NCI-H345 treated with DMSO at 0.1 percent for 48 hours (cell line): ENCODE data around the gene CERK.
A peak's percentile ranks its signal among the peaks of the same experiment; 100 is the strongest.

ENCODE experiments used
- DNase-seq: peaks from one replicate; lab custom pipeline; 2025; ENCODE audit not compliant: unreplicated experiment; lab: John Stamatoyannopoulos, UW

Gene CERK

GRCh38 chr22:46749682-46750529 is 11.9 kb upstream of the CERK start:
- no peak for DNase-seq

GRCh38 chr22:46748908-46749675 is 11.0 kb upstream of the CERK start:
- no peak for DNase-seq

GRCh38 chr22:46748206-46748907 is 10.3 kb upstream of the CERK start:
- DNase-seq: no peak

- DNase-seq: no peak
Measured at GRCh38 chr22:46747646-46748045, 9.6 kb upstream of the CERK start.

GRCh38 chr22:46746620-46747019 is 8.6 kb upstream of the CERK start:
- no peak for DNase-seq

- no peak for DNase-seq
Measured at GRCh38 chr22:46746192-46746591, 8.1 kb upstream of the CERK start.

GRCh38 chr22:46744581-46744980 is 6.5 kb upstream of the CERK start:
- DNase-seq: no peak

- DNase-seq: no peak
Measured at GRCh38 chr22:46742576-46743221, 4.6 kb upstream of the CERK start.

GRCh38 chr22:46741974-46742519 is 4.0 kb upstream of the CERK start:
- no peak for DNase-seq

- DNase-seq: no peak
Measured at GRCh38 chr22:46740910-46741780, 3.1 kb upstream of the CERK start.

GRCh38 chr22:46739094-46739870 is 1.2 kb upstream of the CERK start:
- DNase-seq: no peak

GRCh38 chr22:46738647-46739093 is 618 bp upstream of the CERK start:
- no peak for DNase-seq

- DNase-seq: no peak
Measured at GRCh38 chr22:46737105-46737975, 712 bp downstream of the CERK start.

GRCh38 chr22:46736705-46737104 is 1.3 kb downstream of the CERK start:
- DNase-seq: no peak

- no peak for DNase-seq
Measured at GRCh38 chr22:46735747-46736608, 2.1 kb downstream of the CERK start.

GRCh38 chr22:46734830-46735453 is 3.1 kb downstream of the CERK start:
- DNase-seq: peak; percentile 9
